ENCODE data around the gene LLGL2.
"Not testable (repeated sequence)": the region's sequence is repeated elsewhere in the genome, so short reads cannot be mapped to it uniquely, and the experiment has no call there.

The LLGL2 gene

DNA sequence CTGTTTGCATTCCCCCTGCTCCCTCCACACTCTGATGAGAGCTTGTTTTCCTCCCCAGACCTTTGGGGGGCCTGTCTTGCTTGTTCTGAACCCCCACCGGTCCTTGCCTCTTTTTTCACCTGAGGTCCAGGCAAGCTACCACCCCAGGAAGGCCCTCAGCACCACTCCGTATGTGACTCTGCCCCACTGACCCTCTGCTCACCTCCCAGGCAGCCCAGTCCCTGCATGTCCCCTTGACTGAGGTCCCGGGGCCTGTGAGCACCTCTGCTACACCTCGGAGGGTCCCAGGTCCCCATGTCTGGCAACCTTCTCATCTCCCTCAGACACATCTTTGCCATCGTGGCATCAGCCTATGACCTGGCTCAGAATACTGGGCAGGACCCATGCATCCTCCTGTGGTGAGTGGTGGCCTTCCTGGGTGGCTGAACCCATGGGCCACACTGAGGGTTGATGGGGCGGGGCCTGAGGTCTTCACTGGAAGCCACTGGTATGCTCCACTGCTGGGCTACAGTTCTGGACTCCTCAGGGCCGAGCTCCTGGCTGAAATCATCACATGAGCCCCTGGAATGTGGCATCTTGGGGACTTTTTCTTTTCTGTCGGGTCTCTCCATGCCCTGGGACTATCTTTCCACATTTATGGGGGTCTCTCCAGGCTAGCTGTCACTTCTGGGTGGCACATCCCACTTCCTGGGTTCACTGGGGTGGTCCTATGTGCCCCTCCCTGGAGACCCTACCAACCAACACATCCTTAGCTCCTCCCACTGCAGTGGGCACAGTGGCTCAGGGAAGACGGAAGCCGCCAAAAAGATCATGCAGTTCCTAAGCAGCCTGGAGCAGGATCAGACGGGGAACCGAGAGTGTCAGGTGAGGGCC, 65.6 kb downstream of the LLGL2 start:
- DNase-seq (ENCODE audit: low read depth in 2 of 2) = no peak

DNA sequence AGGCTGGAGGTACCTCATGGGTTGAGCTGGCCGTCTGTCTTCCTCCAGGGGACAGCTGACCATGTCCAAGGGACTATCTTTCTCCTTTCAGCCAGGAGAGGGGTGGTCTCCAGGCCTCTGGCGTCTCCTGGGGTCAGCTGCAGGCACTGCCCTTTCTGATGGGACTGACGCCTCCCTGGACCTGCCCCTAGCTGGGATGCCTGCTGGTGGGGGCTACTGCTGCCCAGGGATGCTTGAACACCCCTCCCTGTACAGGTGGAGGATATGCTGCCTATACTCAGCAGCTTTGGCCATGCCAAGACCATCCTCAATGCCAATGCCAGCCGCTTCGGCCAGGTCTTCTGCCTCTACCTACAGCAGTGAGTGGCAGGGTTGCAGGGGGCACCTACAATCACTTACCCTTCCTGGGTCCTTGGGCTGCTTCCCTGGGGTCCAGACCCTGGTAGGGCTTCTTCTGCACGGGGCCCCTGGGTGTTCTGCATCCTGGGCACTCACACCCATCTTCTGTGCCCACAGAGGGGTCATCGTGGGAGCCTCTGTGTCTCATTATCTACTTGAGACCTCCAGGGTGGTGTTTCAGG, 66.3 kb downstream of the LLGL2 start:
- DNase-seq (ENCODE audit: low read depth in 2 of 2) = no peak

DNA sequence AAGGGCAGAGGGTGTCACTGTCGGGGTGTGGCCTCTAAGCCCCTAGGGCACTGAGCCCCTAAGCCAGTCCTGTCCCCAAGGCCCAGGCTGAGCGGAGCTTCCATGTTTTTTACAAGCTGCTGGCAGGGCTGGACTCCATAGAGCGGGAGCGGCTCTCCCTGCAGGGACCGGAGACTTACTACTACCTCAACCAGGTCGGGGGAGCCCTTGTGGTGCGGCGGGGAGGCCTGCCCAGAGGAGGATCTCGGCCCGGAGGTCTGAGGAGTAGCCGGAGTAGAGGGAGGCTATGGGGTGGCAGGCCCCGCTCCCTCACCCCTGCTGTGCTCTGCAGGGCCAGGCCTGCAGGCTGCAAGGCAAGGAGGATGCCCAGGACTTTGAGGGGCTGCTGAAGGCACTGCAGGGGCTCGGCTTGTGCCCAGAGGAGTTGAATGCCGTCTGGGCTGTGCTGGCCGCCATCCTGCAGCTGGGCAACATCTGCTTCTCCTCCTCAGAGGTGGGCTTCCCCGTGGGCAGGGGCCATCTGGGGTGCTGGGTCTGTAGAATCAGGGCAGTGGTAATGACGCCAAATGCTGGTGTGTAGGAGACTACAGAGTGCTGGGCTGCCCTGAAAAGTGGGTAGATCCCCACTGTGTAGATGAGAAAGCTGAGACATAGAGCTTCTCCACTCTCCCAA, 67.0 kb downstream of the LLGL2 start:
- DNase-seq (ENCODE audit: low read depth in 2 of 2) = no peak

DNA sequence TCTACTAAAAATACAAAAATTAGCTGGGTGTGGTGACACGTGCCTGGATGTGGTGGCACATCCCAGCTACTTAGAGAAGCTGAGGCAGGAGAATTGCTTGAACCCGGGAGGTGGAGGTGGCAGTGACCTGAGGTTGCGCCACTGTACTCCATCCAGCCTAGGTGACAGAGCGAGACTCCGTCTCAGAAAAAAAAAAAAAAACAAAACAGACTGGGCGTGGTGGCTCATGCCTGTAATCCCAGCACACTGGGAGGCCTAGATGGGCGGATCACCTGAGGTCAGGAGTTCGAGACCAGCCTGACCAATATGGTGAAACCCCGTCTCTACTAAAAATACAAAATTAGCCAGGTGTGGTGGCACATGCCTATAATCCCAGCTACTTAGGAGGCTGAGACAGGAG, 67.9 kb downstream of the LLGL2 start:
- DNase-seq (ENCODE audit: low read depth in 2 of 2) = not testable (repeated sequence)

DNA sequence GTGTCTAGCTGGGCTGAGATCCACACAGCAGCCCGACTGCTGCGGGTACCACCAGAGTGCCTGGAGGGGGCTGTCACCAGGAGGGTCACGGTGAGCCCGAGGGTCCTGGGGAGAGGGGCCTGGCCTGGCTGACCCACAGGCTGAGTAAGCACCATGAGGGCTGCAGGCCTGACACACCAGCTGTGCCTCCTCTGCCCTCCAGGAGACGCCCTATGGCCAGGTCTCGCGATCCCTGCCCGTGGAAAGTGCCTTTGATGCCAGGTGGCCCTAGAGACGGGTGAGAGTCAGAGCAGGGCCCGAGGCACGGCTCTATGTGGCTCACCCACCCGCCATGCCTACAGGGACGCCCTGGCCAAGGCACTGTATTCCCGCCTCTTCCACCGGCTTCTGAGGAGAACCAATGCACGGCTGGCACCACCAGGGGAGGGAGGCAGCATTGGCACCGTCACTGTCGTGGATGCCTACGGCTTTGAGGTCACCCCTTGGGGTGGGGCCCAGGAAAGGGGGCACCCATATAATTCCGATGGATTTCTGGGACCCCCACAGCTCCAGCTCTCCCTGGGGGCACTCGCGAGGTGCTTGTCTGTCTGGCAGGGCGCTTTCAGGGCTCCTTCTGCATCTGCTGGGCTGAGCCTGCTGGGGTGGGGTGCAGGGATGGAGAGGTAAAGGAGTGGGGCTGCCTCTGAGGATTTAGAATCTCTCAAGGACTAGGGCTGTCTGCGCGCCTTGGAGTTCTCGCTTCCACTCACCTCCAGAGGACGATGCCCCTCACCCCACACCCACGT, 69.2 kb downstream of the LLGL2 start:
- no peak for DNase-seq (ENCODE audit: low read depth in 2 of 2)

DNA sequence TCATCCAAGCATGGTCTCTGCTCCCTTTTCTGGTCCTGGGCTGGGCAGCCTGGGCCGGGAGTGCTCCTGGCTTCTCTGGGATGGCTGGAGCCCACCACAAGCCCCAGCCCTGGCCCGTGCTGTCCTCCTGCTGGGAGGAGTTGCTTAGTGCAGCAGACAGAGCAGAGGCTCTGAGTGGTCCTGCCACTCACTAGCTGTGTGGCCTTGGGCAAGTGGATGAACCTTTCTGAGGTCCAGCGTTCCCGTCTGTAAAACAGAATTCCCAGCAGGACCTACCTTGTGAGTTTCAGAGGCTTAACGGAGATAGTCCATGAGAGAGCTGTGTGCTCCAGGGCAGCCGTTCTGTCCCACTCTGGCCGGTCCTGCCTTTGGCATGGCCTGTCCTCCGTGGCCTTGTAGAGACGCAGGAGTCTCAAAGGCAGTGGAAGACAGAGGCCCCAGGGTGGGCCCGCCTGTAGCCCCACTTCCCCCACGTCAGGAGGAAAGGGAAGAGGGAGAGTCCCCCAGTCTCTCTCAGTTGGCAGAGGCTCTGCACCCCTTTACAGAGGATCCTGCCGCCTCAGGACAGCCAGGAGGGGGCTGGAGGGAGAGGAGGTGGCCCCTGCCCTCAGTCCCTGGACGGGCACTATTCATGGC, 69.9 kb downstream of the LLGL2 start:
- no peak for DNase-seq (ENCODE audit: low read depth in 2 of 2)

DNA sequence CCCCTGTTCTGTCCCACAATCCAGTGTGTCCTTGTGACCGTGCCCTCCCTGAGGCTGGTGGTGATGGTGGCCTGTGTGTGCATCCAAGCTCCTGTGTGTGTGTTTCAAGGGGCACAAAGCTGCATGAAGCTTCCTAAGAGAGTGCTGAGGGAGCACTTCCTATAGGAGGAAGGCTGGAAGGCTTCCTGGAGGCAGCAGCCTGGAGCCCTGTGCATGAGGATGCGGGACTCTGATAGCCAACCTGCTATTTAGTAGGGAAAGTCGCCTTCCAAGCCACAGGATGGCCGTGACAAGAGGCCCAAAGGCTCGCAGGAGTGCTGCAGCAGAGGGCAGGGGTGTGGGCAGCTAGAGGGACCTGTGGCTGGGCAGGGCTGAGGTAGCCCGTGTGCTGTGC, 70.4 kb downstream of the LLGL2 start:
- no peak for DNase-seq (ENCODE audit: low read depth in 2 of 2)

DNA sequence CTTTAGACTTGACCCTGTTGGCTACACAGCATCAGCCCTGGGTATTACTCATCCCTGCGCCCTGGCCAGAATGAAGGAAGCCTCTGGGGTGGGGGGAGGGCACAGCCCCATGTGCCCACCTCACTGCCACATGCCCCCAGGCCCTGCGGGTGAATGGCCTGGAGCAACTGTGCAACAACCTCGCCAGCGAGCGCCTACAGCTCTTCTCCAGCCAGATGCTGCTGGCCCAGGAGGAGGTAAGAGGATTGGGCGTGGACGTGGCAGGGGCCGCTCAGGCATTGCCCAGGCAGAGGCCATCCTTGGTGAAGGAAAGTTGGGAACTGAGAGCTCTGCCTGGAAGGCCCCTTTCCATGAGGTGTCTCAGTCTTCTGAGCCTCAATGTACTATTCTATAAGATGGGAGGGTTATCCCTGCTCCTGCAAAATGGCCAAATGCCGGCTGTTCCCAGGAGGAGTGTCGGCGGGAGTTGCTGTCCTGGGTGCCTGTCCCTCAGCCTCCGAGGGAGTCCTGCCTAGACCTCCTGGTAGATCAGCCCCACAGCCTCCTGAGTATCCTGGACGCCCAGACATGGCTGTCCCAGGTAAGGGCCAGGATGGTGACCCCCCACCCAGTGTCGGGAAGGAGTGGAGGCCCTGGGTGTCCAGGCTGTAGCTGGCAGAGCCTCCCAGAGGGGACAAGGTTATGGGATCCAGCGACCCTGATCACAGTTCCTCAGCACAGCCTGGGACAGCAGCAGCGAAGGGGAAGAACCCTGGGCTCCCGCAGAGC, 71.0 kb downstream of the LLGL2 start:
- DNase-seq (ENCODE audit: low read depth in 2 of 2) = no peak

DNA sequence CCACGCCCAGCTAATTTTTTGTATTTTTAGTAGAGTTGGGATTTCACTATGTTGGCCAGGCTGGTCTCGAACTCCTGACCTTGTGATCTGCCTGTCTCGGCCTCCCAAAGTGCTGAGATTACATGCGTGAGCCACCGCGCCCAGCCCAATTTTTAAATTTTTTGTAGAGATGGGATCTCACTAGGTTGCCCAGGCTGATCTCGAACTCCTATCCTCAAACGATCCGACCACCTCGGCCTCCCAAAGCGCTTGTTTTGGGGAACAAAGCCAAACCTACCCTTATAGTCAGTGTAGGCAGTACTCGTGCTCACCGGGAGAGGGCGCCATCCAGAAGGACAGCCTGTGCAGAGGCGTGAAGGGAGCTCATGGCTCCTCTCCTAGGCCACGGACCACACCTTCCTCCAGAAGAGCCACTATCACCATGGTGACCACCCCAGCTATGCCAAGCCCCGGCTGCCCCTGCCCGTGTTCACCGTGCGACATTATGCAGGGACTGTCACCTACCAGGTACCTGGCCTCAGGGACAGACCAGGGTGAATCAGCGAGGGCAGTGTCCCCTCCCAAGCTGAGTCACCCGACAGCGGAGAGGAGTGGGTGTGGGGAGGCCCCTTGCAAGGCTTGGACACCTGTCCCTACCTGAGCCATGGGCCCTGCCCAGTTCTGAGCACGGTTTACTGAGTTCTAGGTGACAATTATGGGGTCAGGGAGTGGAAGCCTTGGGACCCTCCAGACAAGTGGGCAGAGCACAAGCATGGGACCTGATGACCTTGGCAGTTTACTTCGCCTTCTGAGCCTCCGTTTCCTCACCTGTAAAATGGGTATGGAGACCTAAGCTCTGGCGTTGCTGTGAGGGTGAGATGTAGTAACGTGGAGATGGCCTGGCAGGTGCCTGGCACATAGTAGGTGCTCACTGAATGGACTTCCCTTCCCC, 75.8 kb downstream of the LLGL2 start:
- DNase-seq (ENCODE audit: low read depth in 2 of 2) = no peak

DNA sequence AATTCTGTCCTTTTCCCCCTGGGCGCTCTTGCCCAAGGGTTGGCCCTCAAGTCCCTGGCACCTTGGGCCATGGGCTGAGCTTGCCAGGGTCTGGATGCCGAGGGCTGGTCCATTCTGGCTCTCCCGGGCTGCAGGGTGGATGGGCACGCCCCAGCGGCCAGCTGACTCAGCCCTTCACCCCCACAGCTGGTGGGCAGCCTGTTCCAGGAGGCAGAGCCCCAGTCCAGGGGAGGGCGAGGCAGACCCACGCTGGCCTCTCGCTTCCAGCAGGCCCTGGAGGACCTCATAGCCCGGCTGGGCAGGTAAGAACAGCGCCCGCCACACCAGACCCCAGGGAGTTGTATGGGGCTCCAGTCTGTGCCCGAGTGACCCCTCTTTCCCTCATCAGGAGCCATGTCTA, 77.1 kb downstream of the LLGL2 start:
- no peak for DNase-seq (ENCODE audit: low read depth in 2 of 2)

DNA sequence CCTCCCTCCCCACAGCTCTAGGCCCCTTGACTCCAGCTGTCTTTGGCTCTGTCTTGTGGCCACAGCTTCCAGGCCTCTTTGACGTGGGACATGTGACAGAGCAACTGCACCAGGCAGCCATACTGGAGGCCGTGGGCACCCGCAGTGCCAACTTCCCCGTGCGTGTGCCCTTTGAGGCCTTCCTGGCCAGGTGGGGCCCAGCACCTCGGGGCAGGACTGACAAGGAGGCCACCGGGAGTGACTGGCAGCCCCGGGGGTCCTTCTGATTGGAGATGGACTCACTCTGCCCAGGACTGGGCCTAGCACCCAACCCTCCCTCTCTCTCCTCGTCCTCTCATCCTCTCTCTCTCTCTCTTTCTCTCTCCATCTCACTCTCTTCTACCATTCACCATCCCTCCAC, 77.6 kb downstream of the LLGL2 start:
- DNase-seq (ENCODE audit: low read depth in 2 of 2) = no peak

DNA sequence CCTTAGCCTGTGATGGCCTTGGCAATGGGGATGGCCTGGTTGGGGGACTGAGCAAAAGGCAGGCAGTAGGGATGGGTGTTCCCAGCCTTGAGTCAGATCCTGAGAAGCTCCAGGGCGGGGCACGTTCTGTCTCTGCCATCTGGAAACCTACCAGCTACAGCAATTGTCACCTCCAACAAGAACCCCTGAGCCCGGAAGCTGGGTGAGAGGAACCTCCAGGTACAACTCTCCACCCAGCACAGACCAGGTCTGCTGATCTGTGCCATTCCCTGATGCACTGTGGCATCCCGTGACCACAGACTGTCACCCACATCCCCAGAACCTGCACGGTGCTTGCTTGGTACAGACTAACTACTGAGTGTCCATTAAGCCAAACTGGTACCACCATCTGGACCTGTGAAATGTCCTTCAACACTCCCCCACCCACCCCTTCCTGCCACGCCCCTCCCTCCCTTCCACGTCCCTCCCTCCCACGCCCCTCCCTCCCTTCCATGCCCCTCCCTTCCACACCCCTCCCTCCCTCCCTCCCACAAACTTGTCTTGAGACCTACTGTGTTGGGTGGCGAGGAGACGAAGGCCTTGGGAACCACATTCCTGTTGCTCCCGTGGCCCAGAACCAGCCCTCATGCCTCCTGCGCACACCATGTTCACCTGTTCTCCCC, 78.7 kb downstream of the LLGL2 start:
- no peak for DNase-seq (ENCODE audit: low read depth in 2 of 2)

DNA sequence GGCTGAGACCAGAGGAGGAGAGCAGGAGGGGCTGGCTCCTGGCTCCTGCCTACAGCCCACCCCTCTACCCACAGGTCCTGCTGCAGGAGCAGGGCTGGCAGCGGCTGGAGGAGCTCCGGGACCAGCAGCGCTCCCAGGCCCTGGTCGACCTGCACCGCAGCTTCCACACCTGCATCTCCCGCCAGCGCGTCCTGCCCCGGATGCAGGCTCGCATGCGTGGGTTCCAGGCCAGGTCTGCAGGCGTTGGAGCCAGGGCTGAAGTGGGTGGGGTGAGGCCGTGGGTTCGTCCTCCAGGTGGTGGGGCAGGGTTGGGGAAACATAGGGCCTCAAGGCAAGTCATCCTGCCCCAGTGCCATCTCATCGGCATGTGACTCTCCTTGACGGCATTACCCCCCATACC, 80.3 kb downstream of the LLGL2 start:
- DNase-seq (ENCODE audit: low read depth in 2 of 2) = no peak

DNA sequence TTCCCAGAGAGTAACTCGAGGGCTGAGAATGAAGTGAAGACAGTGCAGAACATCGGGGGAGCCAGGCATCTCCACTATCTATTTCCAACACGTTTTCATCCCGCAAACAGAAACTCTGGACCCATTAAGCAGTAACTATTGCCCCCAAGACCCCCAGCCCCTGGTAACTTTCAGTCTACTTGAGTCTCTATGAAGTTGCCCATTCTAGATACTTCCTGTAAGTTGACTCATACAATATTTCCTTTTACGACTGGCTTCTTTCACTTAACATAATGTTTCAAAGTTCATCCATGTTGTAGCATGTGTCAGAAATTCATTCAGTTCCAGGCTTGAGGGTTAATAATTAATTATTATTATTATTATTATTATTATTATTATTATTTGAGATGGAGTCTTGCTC, 81.6 kb downstream of the LLGL2 start:
- DNase-seq (ENCODE audit: low read depth in 2 of 2) = no peak

DNA sequence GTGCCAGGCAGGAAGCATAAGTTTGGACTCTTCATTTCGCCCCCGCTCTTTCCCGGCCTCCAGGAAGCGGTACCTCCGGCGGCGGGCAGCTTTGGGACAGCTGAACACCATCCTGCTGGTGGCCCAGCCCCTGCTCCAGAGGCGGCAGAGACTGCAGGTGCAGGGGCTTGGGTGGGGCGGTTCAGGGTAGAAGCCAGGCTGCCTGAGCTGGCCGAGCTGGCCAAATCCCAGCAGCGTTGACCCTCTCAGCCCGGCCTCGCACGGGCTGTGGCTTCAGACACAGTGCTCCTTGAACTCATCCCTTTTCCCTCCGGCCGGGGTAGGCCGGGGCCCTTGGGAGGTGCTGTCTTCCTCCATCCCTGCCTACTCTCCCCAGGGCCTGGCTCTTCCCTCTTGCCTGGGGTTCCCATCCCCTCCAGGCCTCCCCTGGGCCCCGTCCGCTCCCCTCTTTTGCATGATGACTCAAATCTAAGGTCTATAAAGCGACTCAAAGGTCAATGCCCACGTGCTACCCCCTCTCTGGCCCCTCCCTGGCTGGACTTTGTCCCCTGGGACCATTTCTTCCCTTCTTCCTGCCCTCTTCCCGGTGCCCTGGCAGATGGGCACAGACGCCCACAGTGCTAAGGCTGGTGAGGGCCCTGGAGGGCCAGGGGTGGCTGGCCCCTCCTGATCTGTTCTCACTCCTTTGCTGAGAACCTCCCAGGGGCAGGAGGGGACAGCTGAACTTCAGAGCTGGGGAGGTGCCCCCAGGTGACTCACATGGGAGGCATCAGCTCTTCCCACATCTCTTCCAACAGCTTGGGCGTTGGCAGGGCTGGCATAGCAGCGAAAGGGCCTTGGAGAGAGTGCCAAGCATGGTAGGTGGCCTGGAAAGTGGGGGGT, 84.8 kb downstream of the LLGL2 start:
- DNase-seq (ENCODE audit: low read depth in 2 of 2) = no peak

DNA sequence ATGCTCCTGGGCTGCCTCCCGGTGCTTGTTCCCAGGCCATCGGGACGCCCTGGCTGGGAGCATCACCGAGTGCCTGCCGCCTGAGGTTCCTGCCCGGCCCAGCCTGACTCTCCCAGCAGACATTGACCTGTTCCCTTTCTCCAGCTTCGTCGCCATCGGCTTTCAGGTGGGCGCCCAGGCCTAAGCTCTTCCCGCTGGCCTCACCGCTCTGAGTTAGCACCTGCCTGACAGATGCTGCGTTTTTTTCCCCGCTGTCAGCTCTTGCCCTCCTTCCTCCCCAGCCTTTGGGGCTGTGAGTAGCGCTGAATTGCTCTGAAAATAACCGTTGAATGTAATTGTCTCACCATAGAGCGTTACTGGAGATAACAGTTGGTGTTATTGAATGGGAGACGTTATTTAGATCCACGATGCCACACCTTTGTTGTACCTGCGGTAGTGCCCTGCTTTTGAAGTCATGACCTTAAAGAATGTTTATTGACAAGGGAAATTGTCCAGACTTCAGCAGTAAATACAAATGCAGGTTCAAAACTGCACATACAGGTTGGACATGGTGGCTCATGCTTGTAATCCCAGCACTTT, 86.4 kb downstream of the LLGL2 start:
- no peak for DNase-seq (ENCODE audit: low read depth in 2 of 2)

DNA sequence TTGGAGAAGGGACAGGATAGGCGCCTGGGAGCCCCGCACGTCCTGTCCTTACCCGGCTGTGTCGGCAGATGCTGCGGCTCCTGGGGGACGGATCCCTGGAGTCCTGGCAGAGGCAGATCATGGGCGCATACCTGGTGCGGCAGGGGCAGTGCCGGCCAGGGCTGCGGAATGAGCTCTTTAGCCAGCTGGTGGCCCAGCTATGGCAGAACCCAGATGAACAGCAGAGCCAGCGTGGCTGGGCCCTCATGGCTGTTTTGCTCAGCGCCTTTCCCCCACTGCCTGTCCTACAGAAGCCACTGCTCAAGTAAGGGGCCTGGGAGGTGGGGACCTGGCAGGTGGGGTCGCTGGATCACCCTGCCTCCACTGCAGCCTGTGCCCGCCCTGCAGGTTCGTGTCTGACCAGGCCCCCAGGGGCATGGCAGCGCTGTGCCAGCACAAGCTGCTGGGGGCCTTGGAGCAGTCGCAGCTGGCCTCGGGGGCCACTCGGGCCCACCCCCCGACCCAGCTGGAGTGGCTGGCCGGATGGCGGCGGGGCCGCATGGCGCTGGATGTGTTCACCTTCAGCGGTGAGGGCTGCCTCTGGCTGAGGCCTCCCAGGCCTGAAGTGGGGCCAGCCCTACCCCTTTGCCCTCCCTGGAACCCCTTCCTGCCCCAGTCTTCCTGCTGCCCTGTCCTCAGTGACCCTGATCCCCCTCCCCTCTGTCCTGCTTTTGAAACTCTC, 87.6 kb downstream of the LLGL2 start:
- DNase-seq (ENCODE audit: low read depth in 2 of 2) = no peak

Data from stimulated activated CD8-positive, alpha-beta memory T cell treated with anti-CD3 and anti-CD28 coated beads, Interleukin-2, amount 100 ng/mL, for 1 hour (primary cell).